CD14-positive monocyte (primary cell): Measurements from ENCODE around the gene CIB2. TPM values are rescaled to one million over a fixed set of nuclear protein-coding genes. Genes with fewer than 3 reads are reported as not detected.
A peak's percentile ranks its signal among the peaks of the same experiment; 100 is the strongest.

Experiments
- DNase-seq, 3 donors: peaks; one replicate each; pipeline ENCODE4 v3.0.0-alpha.2; 2011 to 2022
- H2AFZ ChIP-seq: 2 replicates; pipeline ENCODE4 v1.6.0; 2012; ENCODE audit warnings: mild to moderate bottlenecking, low read depth, low read length, inconsistent platforms; ENCODE audit not compliant: insufficient read depth, poor library complexity, severe bottlenecking
- H3K27ac ChIP-seq, 2 donors: 1 replicate in 1 of 2; 2 replicates in 1 of 2; pipeline ENCODE4 v1.5.1; 2012 to 2013; ENCODE audit warnings: low read length in 2 of 2, control low read depth in 1 of 2, inconsistent platforms in 1 of 2, low read depth in 1 of 2, mild to moderate bottlenecking in 1 of 2
- H3K27me3 ChIP-seq, 2 donors: one replicate each; pipeline versions ENCODE4 v1.6.0 to v1.6.1; 2011 to 2013; ENCODE audit warnings: low read length in 2 of 2; ENCODE audit not compliant: control insufficient read depth in 2 of 2, insufficient read depth in 2 of 2
- H3K36me3 ChIP-seq, 2 donors: replicated peaks in 1 of 2; 1 replicate in 1 of 2; 2 replicates in 1 of 2; pipeline versions ENCODE4 v1.5.1 to v1.6.1; 2012 to 2013; ENCODE audit warnings: low read length in 2 of 2, control low read depth in 1 of 2, inconsistent platforms in 1 of 2, mild to moderate bottlenecking in 1 of 2; ENCODE audit not compliant: insufficient read depth in 2 of 2, control insufficient read depth in 1 of 2
- H3K4me1 ChIP-seq, 2 donors: 1 replicate in 1 of 2; 2 replicates in 1 of 2; pipeline versions ENCODE4 v1.5.1 to v1.6.1; 2012 to 2013; ENCODE audit warnings: low read length in 2 of 2, control low read depth in 1 of 2, inconsistent platforms in 1 of 2, mild to moderate bottlenecking in 1 of 2, moderate library complexity in 1 of 2; ENCODE audit not compliant: insufficient read depth in 2 of 2, control insufficient read depth in 1 of 2
- H3K4me2 ChIP-seq: replicated peaks from 2 replicates; pipeline ENCODE3; 2012; ENCODE audit warnings: low read length, moderate library complexity, mild to moderate bottlenecking; ENCODE audit not compliant: poor library complexity, severe bottlenecking; ENCODE audit errors: extremely low read depth
- H3K4me3 ChIP-seq, 3 experiments: fragments of 200-600 bp in 1 of 3; sonication (generic) in 1 of 3; replicated peaks in 1 of 3; 1 replicate in 2 of 3; 2 replicates in 1 of 3; pipeline ENCODE4 v1.5.1; 2011 to 2013; ENCODE audit warnings: low read length in 3 of 3, mild to moderate bottlenecking in 3 of 3, control low read depth in 2 of 3, low read depth in 2 of 3, inconsistent platforms in 1 of 3, moderate library complexity in 1 of 3
- H3K79me2 ChIP-seq: 2 replicates; pipeline ENCODE4 v1.6.0; 2012; ENCODE audit warnings: mild to moderate bottlenecking, control low read depth, inconsistent platforms, low read length, moderate library complexity; ENCODE audit not compliant: insufficient read depth
- H3K9ac ChIP-seq: 2 replicates; pipeline ENCODE4 v1.6.0; 2017; ENCODE audit warnings: low read length, mild to moderate bottlenecking; ENCODE audit not compliant: insufficient read depth, poor library complexity, severe bottlenecking
- H3K9me3 ChIP-seq, 2 donors: replicated peaks in 1 of 2; 1 replicate in 1 of 2; 2 replicates in 1 of 2; pipeline versions ENCODE4 v1.5.1 to v1.6.1; 2012 to 2013; ENCODE audit warnings: low read length in 2 of 2, control low read depth in 1 of 2; ENCODE audit not compliant: control insufficient read depth in 1 of 2, insufficient read depth in 1 of 2
- H4K20me1 ChIP-seq: 2 replicates; pipeline ENCODE4 v1.6.0; 2012; ENCODE audit warnings: mild to moderate bottlenecking, low read length, control low read depth, moderate library complexity; ENCODE audit not compliant: insufficient read depth
- H3K27ac Mint-ChIP-seq, 7 donors: one replicate each; pipeline ENCODE4 v1.8.0; 2020; ENCODE audit warnings: mild to moderate bottlenecking in 7 of 7, mixed read lengths in 7 of 7, moderate library complexity in 6 of 7, inconsistent platforms in 2 of 7
- H3K27me3 Mint-ChIP-seq, 3 donors: one replicate each; pipeline ENCODE4 v1.8.0; 2021 to 2022; ENCODE audit warnings: low read depth in 3 of 3, mild to moderate bottlenecking in 3 of 3, mixed read lengths in 3 of 3, moderate library complexity in 3 of 3, inconsistent platforms in 1 of 3
- H3K36me3 Mint-ChIP-seq, 2 donors: one replicate each; pipeline ENCODE4 v1.8.0; 2020; ENCODE audit warnings: mixed read lengths in 2 of 2, inconsistent platforms in 1 of 2, mild to moderate bottlenecking in 1 of 2
- H3K4me1 Mint-ChIP-seq: one replicate; pipeline ENCODE4 v1.8.0; 2020; ENCODE audit warnings: mild to moderate bottlenecking, mixed read lengths
- H3K4me3 Mint-ChIP-seq, 2 donors: one replicate each; pipeline ENCODE4 v1.8.0; 2020; ENCODE audit warnings: mild to moderate bottlenecking in 2 of 2, mixed read lengths in 2 of 2, moderate library complexity in 1 of 2
- H3K9me3 Mint-ChIP-seq, 7 donors: one replicate each; pipeline ENCODE4 v1.8.0; 2020 to 2022; ENCODE audit warnings: mixed read lengths in 7 of 7, mild to moderate bottlenecking in 6 of 7, moderate library complexity in 6 of 7, inconsistent platforms in 2 of 7
- CTCF ChIP-seq: fragments of 200-600 bp; IDR thresholded peaks from one replicate; pipeline ENCODE4 v1.8.0; 2022; ENCODE audit warnings: antibody characterized with exemption, mild to moderate bottlenecking
- WGBS: methylation state at CpG from one replicate; pipeline ENCODE4 v1.1.5; 2013; ENCODE audit warnings: missing lambda C conversion rate; ENCODE audit not compliant: insufficient coverage; 5-methylcytosine and 5-hydroxymethylcytosine counted together
- intact Hi-C, 2 donors: fragments of 100-400 bp; cut with micrococcal nuclease; formaldehyde crosslinking; loops; one replicate each; pipeline versions ENCODE4 v1.15.0 to v1.15.1; 2023
- polyA plus RNA-seq, 3 donors: library from polyadenylated mRNA; depleted of rRNA in 1 of 3; unstranded in 2 of 3; stranded (reverse) in 1 of 3; fragments of 300-500 nt in 2 of 3; fragments of >200 nt in 1 of 3; fragmentation: Illumina TruSeq in 2 of 3; gene quantifications; 1 replicate in 2 of 3; 2 replicates in 1 of 3; pipeline ENCODE4 v1.2.3, GENCODE V29; 2012 to 2021

The CIB2 gene
- polyA plus RNA-seq, 3 donors = 0.43 to 0.75 (median 0.51) TPM

- H3K36me3 ChIP-seq = no peaks in the 10 kb centered on the region
- Mint-ChIP-seq H3K36me3 (peaks cover 1 to 3% of the 10 kb centered on the region in 2 donors), H3K4me1 (peaks cover 14% of the 10 kb centered on the region), H3K9me3 (no peaks in the 10 kb centered on the region), H3K27ac (no peak overlapping the region), H3K4me3 (no peak overlapping the region), H3K27me3 (no peaks in the 10 kb centered on the region)
- no peaks in the 10 kb centered on the region for H3K9me3 ChIP-seq
- peak overlapping the region in 1 of 3 experiments; percentile 51 for H3K4me3 ChIP-seq
- H3K9ac ChIP-seq = no peak overlapping the region
- H3K4me1 ChIP-seq = peaks cover 72 to 81% of the 10 kb centered on the region in 2 donors
- no peak overlapping the region for H2AFZ ChIP-seq
- H4K20me1 ChIP-seq = peaks cover 9% of the 10 kb centered on the region
- intact Hi-C loops = no loop called here
- WGBS = 100% methylated on average over 1 of the region's 2 CpGs
- DNase-seq = no peak
- H3K4me2 ChIP-seq = peak overlapping the region; percentile 65
- no peaks in the 10 kb centered on the region for H3K27me3 ChIP-seq
- peak overlapping the region; percentile 90 to 92 for H3K27ac ChIP-seq
- no peak for TF ChIP-seq CTCF
- H3K79me2 ChIP-seq = peaks cover 98% of the 10 kb centered on the region
Measured at GRCh38 chr15:78064544-78064943, 66.7 kb downstream of the CIB2 start.

- Histone ChIP-seq H3K79me2 (peaks cover 98% of the 10 kb centered on the region), H3K27ac (peak overlapping the region in 1 of 2 donors; percentile 92), H2AFZ (no peak overlapping the region), H3K4me1 (peaks cover 71 to 81% of the 10 kb centered on the region in 2 donors), H3K9me3 (no peaks in the 10 kb centered on the region), H3K36me3 (no peaks in the 10 kb centered on the region), H3K4me3 (no peak overlapping the region), H3K4me2 (no peak overlapping the region), H3K9ac (no peak overlapping the region), H3K27me3 (no peaks in the 10 kb centered on the region), H4K20me1 (peaks cover 15% of the 10 kb centered on the region)
- H3K9me3 Mint-ChIP-seq = no peaks in the 10 kb centered on the region
- intact Hi-C loops = no loop called here
- no peaks in the 10 kb centered on the region for H3K27me3 Mint-ChIP-seq
- H3K27ac Mint-ChIP-seq = no peak overlapping the region
- WGBS = 92% methylated on average over 2 of the region's 5 CpGs
- no peak for TF ChIP-seq CTCF
- H3K36me3 Mint-ChIP-seq = peaks cover 2 to 3% of the 10 kb centered on the region in 2 donors
- H3K4me1 Mint-ChIP-seq = peaks cover 20% of the 10 kb centered on the region
- DNase-seq = no peak
- H3K4me3 Mint-ChIP-seq = no peak overlapping the region
Measured at GRCh38 chr15:78063970-78064385, 67.3 kb downstream of the CIB2 start.
